Gastrocnemius medialis (tissue), 4 donors: Measurements from ENCODE around the gene SETBP1. TPM values are rescaled to one million over a fixed set of nuclear protein-coding genes. Genes with fewer than 3 reads are reported as not detected.

Experiments
- ATAC-seq, 2 donors: fragments of 150-250 bp; one replicate each; pipeline ENCODE4 v1.9.1; 2016
- DNase-seq, 2 donors: peaks; one replicate each; pipeline ENCODE4 v3.0.0-alpha.2; 2019
- H3K27ac ChIP-seq, 4 donors: fragments of 200-600 bp; sonication (generic); 1 replicate in 1 of 4; 2 replicates in 3 of 4; pipeline ENCODE4 v1.5.1; 2016 to 2018; ENCODE audit warnings: mild to moderate bottlenecking in 2 of 4, moderate library complexity in 1 of 4
- H3K27me3 ChIP-seq, 3 donors: fragments of 200-600 bp; sonication (generic) in 2 of 3; 1 replicate in 1 of 3; 2 replicates in 2 of 3; pipeline versions ENCODE4 v1.5.1 to v1.6.0; 2016 to 2019; ENCODE audit warnings: mild to moderate bottlenecking in 1 of 3, moderate library complexity in 1 of 3
- H3K36me3 ChIP-seq, 2 donors: fragments of 200-600 bp; sonication (generic) in 1 of 2; one replicate each; pipeline ENCODE4 v1.5.1; 2017 to 2018
- H3K4me1 ChIP-seq, 2 donors: fragments of 200-600 bp; sonication (generic) in 1 of 2; one replicate each; pipeline ENCODE4 v1.5.1; 2016 to 2017; ENCODE audit warnings: mild to moderate bottlenecking in 2 of 2
- H3K4me3 ChIP-seq, 4 donors: fragments of 200-600 bp; sonication (generic) in 3 of 4; 1 replicate in 1 of 4; 2 replicates in 3 of 4; pipeline ENCODE4 v1.5.1; 2016 to 2019; ENCODE audit warnings: mild to moderate bottlenecking in 2 of 4
- H3K9me3 ChIP-seq, 3 donors: fragments of 200-600 bp; sonication (generic) in 2 of 3; 1 replicate in 1 of 3; 2 replicates in 2 of 3; pipeline ENCODE4 v1.5.1; 2016 to 2019
- CTCF ChIP-seq, 5 experiments: fragments of 450-650 bp in 3 of 5; fragments of 200-600 bp in 2 of 5; sonication (generic) in 2 of 5; IDR thresholded peaks in 4 of 5; conservative IDR thresholded peaks in 1 of 5; 1 replicate in 4 of 5; 2 replicates in 1 of 5; pipeline ENCODE4 v1.5.1; 2016 to 2019; ENCODE audit warnings: antibody characterized with exemption in 5 of 5, mild to moderate bottlenecking in 3 of 5, moderate library complexity in 3 of 5
- POLR2A ChIP-seq, 2 donors: fragments of 450-650 bp; IDR thresholded peaks; one replicate each; pipeline ENCODE4 v1.6.1; 2017; ENCODE audit warnings: antibody characterized with exemption in 2 of 2, mild to moderate bottlenecking in 2 of 2, moderate library complexity in 2 of 2
- in situ Hi-C, 4 donors: fragments of 200-750 bp; cut with MboI; loops; one replicate each; pipeline versions ENCODE4 v1.15.0 to v1.8.0; 2017; ENCODE audit warnings: low sequenced_read_pairs in 4 of 4
- intact Hi-C: fragments of 100-400 bp; cut with DNase I; formaldehyde crosslinking; loops from one replicate; pipeline ENCODE4 v1.15.1; 2023; ENCODE audit warnings: low total_unique reads
- total RNA-seq, 4 donors: library from RNA; depleted of rRNA; stranded (reverse); fragments of >200 nt; gene quantifications; one replicate each; pipeline versions ENCODE4 v1.1.0 to v1.2.3, GENCODE V29; 2016

Gene SETBP1
- total RNA-seq, 4 donors from 2014 or later: 9.2 to 20.0 (median 15.3) TPM

- Histone ChIP-seq H3K9me3 (no peaks in the 10 kb centered on the region), H3K27ac (no peak overlapping the region), H3K36me3 (no peaks in the 10 kb centered on the region), H3K4me3 (no peak overlapping the region), H3K27me3 (no peaks in the 10 kb centered on the region), H3K4me1 (peaks cover 34% of the 10 kb centered on the region in 2 donors)
- intact Hi-C loops (no loop called here), in situ Hi-C loops (no loop called here)
- ATAC-seq: no peak
- DNase-seq: no peak
- TF ChIP-seq CTCF (IDR thresholded peaks at IDR 0.05 in 4 of 5, conservative IDR thresholded peaks at IDR 0.05 in 1 of 5) (no peak), POLR2A (IDR thresholded peaks at IDR 0.05) (no peak)
These were observed 67.9 kb downstream of the SETBP1 start for GRCh38 chr18:44748582-44748981.

GRCh38 chr18:44750774-44751173 is 70.1 kb downstream of the SETBP1 start:
- Histone ChIP-seq H3K4me1 (peaks cover 22 to 28% of the 10 kb centered on the region in 2 donors), H3K9me3 (no peaks in the 10 kb centered on the region), H3K4me3 (no peak overlapping the region), H3K36me3 (no peaks in the 10 kb centered on the region), H3K27me3 (no peaks in the 10 kb centered on the region), H3K27ac (no peak overlapping the region)
- in situ Hi-C loops: no loop called here
- no peak for TF ChIP-seq CTCF (IDR thresholded peaks at IDR 0.05 in 4 of 5, conservative IDR thresholded peaks at IDR 0.05 in 1 of 5)
- TF ChIP-seq POLR2A (IDR thresholded peaks at IDR 0.05): no peak
- DNase-seq (no peak), ATAC-seq (no peak)
- intact Hi-C loops: no loop called here

GRCh38 chr18:44754567-44754966 is 73.9 kb downstream of the SETBP1 start:
- Histone ChIP-seq H3K27ac (no peak overlapping the region), H3K4me1 (peaks cover 8 to 19% of the 10 kb centered on the region in 2 donors), H3K9me3 (no peaks in the 10 kb centered on the region), H3K4me3 (no peak overlapping the region), H3K36me3 (no peaks in the 10 kb centered on the region), H3K27me3 (no peaks in the 10 kb centered on the region)
- ATAC-seq (no peak), DNase-seq (no peak)
- TF ChIP-seq CTCF (IDR thresholded peaks at IDR 0.05 in 4 of 5, conservative IDR thresholded peaks at IDR 0.05 in 1 of 5) (no peak), POLR2A (IDR thresholded peaks at IDR 0.05) (no peak)
- intact Hi-C loops (no loop called here), in situ Hi-C loops (no loop called here)

- intact Hi-C loops: no loop called here
- ATAC-seq: no peak
- peak overlapping the region; percentile 46 to 68 (median 57) for H3K27ac ChIP-seq
These were observed 78.4 kb downstream of the SETBP1 start for GRCh38 chr18:44758861-44759631.

More at GRCh38 chr18:44758861-44759631, 78.4 kb downstream of the SETBP1 start:
- no peak for DNase-seq
- Histone ChIP-seq H3K4me3 (no peak overlapping the region), H3K9me3 (no peaks in the 10 kb centered on the region), H3K4me1 (peaks cover 34 to 49% of the 10 kb centered on the region in 2 donors), H3K36me3 (no peaks in the 10 kb centered on the region), H3K27me3 (no peaks in the 10 kb centered on the region)
- no peak for TF ChIP-seq CTCF (IDR thresholded peaks at IDR 0.05 in 4 of 5, conservative IDR thresholded peaks at IDR 0.05 in 1 of 5)
- in situ Hi-C loops: no loop called here
